Measurements from ENCODE around the gene ABCC12.
A peak's percentile ranks its signal among the peaks of the same experiment; 100 is the strongest.

The ABCC12 gene

DNA sequence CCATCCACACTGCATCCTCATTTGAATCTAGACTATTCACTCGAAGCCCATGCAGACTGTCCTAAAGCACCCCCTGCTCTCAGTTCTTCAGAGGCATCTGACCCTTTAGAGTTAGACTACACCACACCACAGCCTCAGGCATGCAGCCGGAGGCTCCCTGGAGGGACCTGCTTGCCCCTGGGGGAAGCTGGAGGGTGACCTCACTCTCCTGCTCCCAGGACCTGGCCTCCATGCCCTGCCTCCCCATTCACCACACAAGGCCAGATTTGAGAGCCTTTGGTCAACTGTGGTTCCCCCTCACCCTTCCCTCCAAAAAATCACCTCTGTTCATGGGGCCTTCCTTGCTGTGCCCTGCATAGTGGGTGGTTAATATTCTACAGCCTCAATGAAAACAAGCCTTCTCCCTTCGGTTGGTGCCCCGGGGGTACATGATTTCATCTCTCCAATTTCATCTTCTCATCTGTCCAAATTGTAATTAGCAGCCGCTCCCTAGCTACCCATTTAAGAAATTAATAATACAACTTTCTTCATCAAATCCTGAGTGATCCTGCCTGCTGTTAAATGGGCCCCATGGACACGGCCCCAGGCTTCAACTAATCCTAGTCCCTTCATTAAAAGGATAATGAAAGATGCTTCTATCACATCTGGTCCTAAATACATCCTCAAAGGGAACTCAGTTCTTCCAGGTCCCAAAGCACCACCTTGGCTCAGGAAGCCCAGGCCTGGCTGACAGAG, 24.4 kb downstream of the ABCC12 start:
- DNase-seq = no peak

DNA sequence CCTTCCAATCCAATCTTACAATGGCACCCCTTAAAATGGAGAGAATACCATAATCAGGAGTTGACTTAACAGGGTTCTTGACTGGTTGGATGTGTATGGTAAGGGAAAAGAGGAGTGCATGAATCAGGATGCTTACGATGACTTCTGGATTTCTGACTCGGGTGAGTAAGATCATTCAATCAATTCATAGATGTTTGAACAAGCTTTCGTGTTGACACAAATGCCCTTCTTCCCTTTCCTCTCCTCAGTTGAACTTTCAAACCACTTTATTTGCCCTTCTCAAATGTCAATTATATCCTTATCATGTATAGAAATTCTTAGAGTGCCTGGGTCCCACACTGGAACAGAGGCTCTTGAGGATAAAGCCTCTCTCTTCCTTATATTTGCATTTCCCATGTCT, 25.9 kb downstream of the ABCC12 start:
- no peak for DNase-seq

DNA sequence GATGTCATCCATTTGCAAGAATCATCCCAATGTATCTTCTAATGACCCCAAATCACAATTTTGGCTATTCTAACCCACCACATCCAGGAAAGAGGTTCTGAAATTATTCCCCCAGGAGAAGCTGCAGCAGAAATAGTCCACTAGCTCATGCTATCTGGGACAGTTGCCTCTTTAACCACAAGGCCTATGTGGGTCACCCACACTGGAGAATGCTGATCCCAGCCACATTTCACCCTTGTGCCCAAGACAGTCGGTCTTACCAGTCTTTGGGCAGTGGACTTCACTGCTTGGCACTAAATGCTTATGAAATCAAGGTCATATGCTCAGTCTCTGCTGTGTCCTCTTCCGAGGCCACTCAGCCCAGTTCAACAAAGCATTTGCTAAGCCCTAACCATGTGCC, 27.0 kb downstream of the ABCC12 start:
- no peak for DNase-seq

DNA sequence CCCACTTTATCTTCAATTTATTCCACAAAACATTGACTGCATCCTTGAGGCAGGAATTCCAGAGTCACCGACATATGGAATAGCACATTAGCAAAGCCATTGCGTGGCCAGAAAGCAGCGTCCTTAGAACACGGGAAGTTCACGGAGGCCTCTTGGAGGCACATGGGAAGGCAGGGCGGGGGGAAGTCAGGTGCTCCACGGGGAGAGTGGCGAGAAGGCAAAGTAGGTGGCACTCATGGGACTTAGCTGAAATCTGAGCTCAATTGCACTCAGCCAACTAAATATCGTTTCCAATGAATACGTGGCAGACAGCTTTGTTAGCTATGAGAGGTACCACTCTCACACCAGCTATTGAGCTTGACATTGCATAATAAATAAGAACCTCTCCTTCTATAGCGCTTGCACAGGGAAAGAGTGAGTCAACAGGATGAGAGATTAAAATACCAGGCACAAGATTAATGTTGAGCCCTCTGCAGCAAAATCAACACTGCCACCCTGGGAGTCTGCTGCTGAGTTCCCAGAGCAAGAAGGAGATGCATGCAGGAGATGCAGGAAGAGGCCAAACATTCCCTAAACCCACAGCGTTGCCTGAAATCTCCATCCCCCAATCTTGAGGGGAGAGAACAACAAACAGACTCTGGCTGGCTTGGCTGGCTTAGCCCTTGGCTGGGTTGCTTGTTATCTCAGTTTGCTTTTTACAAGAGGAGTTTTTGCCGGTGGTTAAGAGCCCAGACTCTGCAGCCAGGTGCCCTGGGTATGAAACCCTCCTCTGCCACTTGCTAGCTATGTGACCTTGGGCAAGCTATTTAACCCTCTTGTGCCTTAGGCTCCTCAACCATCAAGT, 28.8 kb downstream of the ABCC12 start:
- no peak for DNase-seq

DNA sequence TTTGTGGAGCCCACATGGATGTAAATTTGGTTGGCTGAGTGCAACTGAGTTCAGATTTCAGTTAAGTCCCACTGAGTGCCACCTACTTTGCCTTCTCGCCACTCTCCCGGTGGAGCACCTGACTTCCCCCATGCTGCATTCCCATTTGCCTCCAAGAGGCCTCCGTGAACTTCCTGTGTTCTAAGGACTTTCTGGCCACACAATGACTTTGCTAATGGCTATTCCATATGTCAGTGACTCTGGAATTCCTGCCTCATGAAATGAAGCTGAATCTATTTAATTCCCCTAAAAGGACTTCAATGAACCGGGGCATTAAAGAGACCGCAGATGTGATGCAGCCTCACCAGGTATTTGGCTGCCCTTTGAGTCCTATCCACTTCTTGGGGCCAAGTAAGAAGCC, 29.9 kb downstream of the ABCC12 start:
- DNase-seq = no peak

DNA sequence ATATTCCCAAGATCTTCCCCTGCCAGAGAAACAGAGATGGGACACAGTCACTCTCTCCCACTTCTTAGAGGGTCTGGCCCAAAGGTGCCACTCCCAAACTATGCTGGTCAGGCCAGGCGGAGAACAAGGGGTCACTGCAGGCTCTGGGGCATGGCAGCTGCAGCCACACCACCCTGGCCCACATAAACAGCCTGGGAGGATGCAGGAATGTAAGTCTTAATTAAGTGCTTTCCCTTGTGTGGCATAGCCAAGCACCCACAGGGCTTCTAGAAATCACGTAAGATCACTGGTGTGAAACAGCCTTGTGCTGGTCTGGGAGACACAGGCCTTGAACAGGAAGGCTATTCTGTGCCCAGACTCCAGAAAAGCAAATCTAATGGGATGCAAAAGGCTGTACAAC, 31.5 kb downstream of the ABCC12 start:
- no peak for DNase-seq

DNA sequence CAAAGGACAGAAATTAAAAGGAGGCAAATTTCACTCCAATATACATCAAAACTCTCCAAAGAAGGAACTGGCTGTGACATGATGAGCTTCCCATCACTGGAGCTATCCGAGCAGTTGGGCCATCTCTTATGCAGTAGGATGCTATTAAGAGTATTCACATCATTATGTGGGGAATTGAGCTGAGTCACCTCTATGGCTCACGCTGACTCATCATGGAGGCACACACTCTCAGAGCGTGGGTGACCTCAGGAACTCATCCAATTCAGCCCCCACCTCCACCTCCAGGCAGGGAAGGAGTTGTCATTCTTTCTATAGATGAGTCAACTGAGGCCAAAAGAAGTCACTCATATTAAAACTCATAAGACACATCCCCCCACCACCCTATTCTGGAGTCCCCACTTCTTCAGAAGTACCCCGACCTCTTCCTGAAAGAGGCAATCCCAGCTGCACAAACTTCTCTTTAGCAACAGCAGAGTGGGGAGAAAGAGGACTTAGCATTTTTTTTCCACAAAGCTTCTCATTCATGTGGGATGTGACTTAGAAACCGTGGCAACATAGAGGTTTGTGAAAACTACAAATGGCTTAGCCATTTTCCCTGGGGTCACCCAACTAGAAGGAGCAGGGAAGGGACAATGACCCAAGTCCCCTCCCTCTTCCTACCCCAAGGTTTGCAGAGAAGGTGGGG, 32.5 kb downstream of the ABCC12 start:
- no peak for DNase-seq

DNA sequence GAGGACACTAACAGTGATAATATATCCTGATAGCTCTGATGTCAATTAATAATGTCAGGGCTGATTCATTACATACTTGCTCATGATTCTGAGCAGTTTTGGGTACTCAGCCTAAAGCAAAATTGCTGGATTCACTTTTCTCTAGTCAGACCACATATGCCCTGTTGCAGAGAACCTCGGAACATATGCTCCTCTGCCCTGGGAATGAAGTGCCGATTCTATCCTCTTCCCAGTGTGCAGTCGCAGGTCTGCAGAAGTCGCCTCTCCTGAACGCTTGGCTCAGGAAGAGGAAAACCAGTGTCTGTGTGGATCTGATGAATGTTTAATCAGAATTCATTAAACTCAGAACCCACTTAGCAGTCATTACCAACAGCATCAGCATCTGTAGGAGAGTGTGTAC, 34.5 kb downstream of the ABCC12 start:
- DNase-seq = no peak

DNA sequence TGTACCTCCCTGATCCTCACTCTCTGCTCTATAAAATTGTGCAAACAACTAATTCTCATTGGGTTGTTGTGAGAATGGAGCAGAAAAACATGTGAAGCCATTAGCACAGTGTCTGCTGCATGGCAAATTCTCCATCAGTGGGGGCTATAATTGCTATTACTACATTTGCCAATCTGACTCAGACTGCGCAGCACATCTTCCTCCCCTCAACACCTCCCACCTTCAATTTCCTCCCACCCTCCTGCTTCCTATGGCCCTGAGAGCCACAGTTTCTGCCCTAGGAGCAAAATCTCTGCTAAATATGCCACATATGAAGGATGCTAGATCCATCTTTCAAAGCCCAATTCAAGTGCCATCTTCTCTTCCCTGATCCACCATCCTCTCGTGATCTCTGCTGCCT, 37.0 kb downstream of the ABCC12 start:
- no peak for DNase-seq

DNA sequence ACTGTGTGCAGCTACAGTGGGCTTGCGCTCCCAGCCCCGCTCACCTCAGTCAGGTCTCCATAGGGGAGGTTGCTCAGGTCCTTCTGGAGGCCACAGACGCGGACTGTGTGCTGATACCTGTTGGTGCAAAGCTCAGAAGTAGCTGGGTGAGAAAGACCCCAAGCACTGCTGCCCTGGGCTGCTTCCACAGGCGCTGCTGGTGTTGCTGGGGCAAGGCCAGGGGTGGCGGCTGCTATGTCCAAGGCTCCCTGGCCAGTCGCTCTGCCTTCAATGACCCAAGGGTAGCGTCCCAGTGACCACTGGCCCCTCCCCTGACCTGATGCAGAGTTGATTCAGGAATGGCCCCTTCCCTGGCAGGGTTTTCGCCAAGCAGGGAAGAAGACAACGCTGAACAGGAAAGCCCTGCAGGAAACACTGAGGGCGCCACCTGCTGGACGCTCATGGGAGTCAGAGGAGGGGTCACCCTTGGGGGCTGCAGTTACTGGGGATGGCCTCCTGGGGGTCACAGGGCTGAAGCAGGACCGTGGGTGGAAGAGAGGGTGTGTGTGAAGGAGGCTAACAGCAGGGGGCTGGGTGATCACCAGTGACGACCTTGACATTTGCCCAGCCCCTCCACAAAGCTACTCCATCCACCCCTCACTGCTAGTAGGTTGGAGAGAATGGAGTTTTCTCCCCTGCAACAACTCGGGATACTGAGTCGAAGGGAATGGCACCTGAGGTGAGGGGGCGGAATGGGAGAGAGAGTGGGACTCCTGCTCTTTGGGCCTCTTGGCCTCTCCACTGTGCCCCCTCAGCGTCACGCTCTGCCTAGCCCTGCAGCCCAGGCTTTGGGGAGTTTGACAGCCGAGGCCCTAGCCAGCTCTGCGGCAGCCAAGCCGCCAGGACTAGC, 38.3 kb downstream of the ABCC12 start:
- peak; percentile 50 for DNase-seq

DNA sequence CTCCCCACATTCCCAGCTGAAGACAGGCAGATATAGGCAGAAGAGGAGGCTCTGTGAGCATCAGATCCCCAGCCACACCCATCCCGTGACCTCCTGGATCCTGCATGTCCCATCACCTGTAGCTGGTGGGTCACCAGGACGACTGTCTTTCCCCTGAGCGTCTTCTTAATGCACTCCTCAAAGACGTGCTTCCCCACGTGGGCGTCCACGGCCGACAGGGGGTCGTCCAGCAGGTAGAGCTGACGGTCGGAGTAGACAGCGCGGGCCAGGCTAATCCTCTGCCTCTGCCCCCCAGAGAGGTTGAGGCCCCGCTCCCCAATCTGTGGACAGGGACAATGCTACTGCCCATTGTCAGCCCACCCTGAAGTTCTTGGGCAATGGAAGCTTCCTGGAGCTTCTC, 40.5 kb downstream of the ABCC12 start:
- DNase-seq = no peak

DNA sequence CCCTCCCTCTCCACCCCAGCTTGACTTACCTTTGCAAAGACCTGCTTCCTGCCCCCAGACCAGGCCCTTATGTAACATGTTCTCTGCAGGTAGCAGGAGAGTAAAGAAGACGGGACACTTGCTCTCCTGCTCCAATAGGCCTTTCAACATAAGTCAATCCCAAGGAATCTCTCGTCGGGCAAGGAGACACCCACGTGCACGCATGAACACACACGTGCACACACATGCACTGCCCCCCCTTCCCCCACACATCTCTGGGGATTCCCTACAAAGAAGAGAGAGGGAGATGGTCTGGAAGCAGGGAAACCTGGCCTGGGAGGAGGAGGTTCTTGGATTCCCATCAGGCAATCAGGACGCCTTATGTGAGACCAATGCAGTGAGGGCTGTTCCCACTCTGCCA, 41.4 kb downstream of the ABCC12 start:
- no peak for DNase-seq

DNA sequence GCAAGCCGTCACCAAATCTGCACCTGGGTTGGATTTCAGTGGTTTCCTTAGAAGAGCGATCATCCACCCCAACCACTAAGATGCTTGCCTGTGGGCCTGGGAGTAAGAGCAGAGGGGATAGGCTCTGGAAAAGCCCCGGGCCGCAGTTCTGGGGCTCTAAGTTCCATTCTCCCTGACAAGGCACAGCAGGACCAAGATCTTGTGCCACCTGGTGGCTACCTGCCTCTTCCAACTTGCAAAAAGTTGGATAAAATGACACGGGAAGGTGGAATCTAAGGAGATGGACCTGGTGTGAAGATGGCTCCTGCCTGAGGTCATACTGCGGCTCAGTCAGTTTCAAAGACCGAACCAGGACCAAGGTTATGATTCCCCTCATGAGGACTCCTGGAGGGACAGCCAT, 42.3 kb downstream of the ABCC12 start:
- DNase-seq = no peak

DNA sequence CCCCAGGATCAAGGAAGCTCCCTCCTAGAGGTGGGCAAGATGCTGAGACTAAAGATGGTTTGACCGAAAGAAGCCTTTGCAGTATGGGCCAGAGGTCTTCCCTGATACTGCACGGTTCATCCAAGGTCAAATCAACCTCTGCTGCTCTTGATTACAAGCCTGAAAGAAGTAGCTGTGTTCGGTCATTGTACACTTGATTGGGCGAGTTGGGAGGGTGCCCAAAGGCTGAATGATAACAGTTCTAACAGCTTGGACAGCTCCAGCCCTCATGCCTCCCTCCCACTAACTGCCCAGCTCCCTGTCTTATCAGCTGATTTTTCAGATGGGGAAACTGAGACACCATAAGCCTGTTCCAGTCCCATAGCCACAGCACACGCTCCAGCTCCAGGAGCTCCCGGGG, 42.8 kb downstream of the ABCC12 start:
- DNase-seq = no peak

DNA sequence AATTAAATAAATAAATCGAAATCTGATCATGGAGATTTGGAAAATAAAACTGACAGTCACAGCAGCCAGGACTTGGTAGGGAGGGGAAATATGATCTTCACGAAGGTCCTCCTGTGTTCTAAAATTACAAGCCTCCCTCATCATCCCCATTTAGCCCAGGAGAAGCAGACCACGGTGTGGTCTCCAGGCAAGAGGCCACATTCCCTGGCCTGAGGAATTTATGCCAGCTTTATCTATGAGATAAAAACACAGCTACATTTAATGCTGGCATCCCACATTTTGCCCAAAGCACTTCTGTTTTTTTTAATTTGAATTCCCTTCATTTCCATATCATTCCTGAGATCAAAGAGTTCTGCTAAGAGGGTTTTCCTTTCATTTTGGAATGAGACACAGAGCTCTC, 43.2 kb downstream of the ABCC12 start:
- no peak for DNase-seq

DNA sequence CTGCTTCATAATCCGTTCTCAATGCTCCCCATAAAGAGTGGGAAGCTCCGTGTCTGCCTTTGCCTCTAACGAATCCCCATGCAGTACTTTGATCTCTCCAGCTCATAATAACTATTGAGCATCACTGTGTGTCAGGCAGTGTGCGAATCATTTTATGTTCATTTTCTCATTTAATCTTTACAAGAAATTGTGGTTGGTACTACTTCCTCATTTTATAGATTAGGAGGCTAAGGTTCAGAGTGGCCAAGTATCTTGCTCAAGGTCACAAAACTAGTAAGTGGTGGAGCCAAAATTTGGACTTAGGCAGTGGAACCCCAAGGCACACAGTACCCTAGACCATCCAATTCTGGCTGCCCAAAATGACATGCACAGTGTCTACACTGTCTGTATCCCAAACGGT, 44.8 kb downstream of the ABCC12 start:
- DNase-seq = no peak

DNA sequence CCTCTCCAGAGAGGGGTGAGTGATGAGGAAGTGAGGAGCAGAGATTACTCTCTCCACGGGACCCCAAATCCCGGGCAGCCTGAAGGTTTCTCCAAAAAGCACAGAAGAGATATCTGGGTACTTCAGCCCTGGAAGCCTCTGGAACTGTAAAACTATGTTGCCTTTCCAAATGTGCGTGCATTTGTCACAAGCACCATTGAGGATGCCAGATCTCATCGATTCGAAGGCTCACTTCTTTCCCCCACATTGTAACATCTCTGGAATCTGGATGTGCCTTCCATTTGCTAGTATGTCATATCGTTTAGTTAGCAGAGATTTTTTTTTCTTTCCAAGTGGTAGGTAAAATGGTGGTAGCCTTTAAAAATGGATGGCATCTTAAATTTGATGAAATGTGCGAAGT, 45.8 kb downstream of the ABCC12 start:
- DNase-seq = no peak

DNA sequence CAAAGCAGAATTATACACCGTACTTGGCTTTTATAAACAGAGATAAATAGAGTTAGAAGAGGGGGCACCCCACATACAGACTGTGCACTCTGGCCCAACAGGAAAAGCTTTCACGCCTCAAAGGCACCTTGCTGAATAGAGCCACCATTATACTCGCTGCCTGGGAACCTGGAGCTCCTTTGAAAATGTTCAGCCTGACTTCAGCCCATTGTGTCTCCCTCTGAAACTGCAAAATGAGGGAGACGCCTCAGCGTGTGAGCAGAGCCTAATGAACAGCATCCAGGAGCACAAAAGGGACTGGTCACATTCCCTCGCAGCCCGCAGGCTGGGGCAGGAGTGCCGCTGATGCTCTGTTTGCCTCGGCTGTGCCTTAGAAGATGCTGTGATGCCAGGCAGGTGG, 46.3 kb downstream of the ABCC12 start:
- no peak for DNase-seq

DNA sequence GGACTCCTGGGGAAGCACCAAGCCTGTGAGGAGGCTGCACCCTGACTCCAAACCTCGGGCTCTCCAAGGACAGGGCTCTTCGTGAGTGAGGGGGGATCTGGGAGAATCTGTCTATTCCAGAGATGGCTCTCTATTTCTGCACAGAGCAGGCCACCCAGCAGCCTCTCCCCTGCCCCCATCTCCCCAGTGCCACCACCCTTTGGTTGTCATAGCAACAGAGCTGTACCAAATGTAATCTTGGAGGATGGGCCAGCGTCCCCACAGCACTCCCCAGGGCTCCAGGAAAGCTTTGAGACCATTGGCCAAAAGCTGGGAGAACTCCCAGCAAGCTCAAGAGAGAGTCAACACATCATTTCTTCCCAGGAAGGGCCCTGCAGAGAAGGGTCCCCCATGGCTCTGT, 49.3 kb downstream of the ABCC12 start:
- no peak for DNase-seq

Data from NCI-H1694 (cell line).